HCT116 (cell line): ENCODE measurements around the gene APC2. TPM values are rescaled to one million over a fixed set of nuclear protein-coding genes. Genes with fewer than 3 reads are reported as not detected.

ENCODE experiments used
- ATAC-seq: fragments of 200-7000 bp; cut with Tn5 transposase; 2 replicates; pipeline ENCODE4 v1.9.1; 2020; ENCODE audit warnings: mild to moderate bottlenecking, moderate library complexity
- BruUV-seq: library from RNA; stranded (reverse); fragments of 400-500 nt; replicated peaks from 2 replicates; lab custom pipeline; 2021; lab: Mats Ljungman, UMichigan
- CTCF ChIA-PET: fragments of 300-600 bp; sonication (Branson Sonifier 250); formaldehyde crosslinking; loops from one replicate; lab custom pipeline; 2021; ENCODE audit warnings: antibody characterized with exemption; lab: Charles Lee
- POLR2A ChIA-PET: fragments of 300-600, 350-600 bp; sonication (Branson Sonifier 250); formaldehyde crosslinking; loops from one replicate; lab custom pipeline; 2021; ENCODE audit warnings: antibody characterized with exemption; lab: Charles Lee
- RAD21 ChIA-PET, 2 experiments: fragments of 300-600 bp; sonication (Branson Sonifier 250); formaldehyde crosslinking; loops; one replicate each; lab custom pipeline; 2023; ENCODE audit warnings: low total read pairs in 2 of 2; ENCODE audit not compliant: uncharacterized antibody in 2 of 2, unreplicated experiment in 2 of 2, low non-redundant PET in 1 of 2; lab: Charles Lee
- DNase-seq: peaks from one replicate; pipeline ENCODE4 v3.0.0-alpha.2; 2010; ENCODE audit warnings: low read depth, low spot score
- H2AFZ ChIP-seq: fragments of 200-600 bp; shearing (Covaris generic), sonication (generic); 2 replicates; pipeline ENCODE4 v1.6.1; 2017; ENCODE audit warnings: low read depth, mixed run types, mixed read lengths, antibody characterized with exemption, low read length; ENCODE audit not compliant: poor library complexity, severe bottlenecking
- H3K27ac ChIP-seq: 2 replicates; pipeline ENCODE4 v1.5.1; 2012; ENCODE audit warnings: low read depth, low read length
- H3K27me3 ChIP-seq: fragments of 200-600 bp; sonication (generic); 2 replicates; pipeline ENCODE4 v1.6.1; 2016; ENCODE audit warnings: mixed run types, low read length, mixed read lengths; ENCODE audit not compliant: insufficient read depth
- H3K36me3 ChIP-seq, 2 experiments: fragments of 200-500 bp in 1 of 2; fragments of 200-600 bp in 1 of 2; sonication (Bioruptor generic) in 1 of 2; sonication (generic) in 1 of 2; 2 replicates each; pipeline versions ENCODE4 v1.5.1 to v1.6.1; 2014 to 2016; ENCODE audit warnings: low read length in 2 of 2, inconsistent platforms in 1 of 2, mixed read lengths in 1 of 2, mixed run types in 1 of 2; ENCODE audit not compliant: insufficient read depth in 2 of 2, control insufficient read depth in 1 of 2
- H3K4me1 ChIP-seq, 2 experiments: fragments of 200-600 bp in 1 of 2; sonication (generic) in 1 of 2; 2 replicates each; pipeline versions ENCODE4 v1.5.1 to v1.6.1; 2012 to 2017; ENCODE audit warnings: low read length in 2 of 2, inconsistent platforms in 1 of 2, mild to moderate bottlenecking in 1 of 2, mixed read lengths in 1 of 2, mixed run types in 1 of 2, moderate library complexity in 1 of 2; ENCODE audit not compliant: insufficient read depth in 2 of 2, control insufficient read depth in 1 of 2
- H3K4me2 ChIP-seq: fragments of 200-600 bp; sonication (generic); 2 replicates; pipeline ENCODE4 v1.6.1; 2017; ENCODE audit warnings: mixed run types, low read length, mixed read lengths
- H3K4me3 ChIP-seq, 2 experiments: fragments of 200-600 bp in 1 of 2; sonication (generic) in 1 of 2; replicated peaks in 1 of 2; 2 replicates each; pipeline ENCODE4 v1.5.1; 2011 to 2016; ENCODE audit warnings: low read length in 2 of 2, control low read depth in 1 of 2, low read depth in 1 of 2, mild to moderate bottlenecking in 1 of 2, mixed read lengths in 1 of 2, mixed run types in 1 of 2
- H3K79me2 ChIP-seq: fragments of 200-600 bp; sonication (generic); 2 replicates; pipeline ENCODE4 v1.6.1; 2017; ENCODE audit warnings: mild to moderate bottlenecking, mixed run types, low read length, moderate library complexity, mixed read lengths; ENCODE audit not compliant: insufficient read depth
- H3K9ac ChIP-seq: fragments of 200-600 bp; sonication (generic); 2 replicates; pipeline ENCODE4 v1.6.1; 2016; ENCODE audit warnings: low read length, mixed read lengths
- H3K9me2 ChIP-seq: fragments of 200-600 bp; sonication (generic), shearing (Covaris generic); 2 replicates; pipeline ENCODE4 v1.6.1; 2017; ENCODE audit warnings: mixed run types, mild to moderate bottlenecking, moderate library complexity; ENCODE audit not compliant: insufficient read depth
- H3K9me3 ChIP-seq, 2 experiments: fragments of 200-500 bp in 1 of 2; fragments of 200-600 bp in 1 of 2; sonication (Bioruptor generic) in 1 of 2; sonication (generic) in 1 of 2; 2 replicates each; pipeline ENCODE4 v1.6.1; 2014 to 2017; ENCODE audit warnings: low read length in 2 of 2, mixed read lengths in 2 of 2, inconsistent platforms in 1 of 2, low read depth in 1 of 2, mild to moderate bottlenecking in 1 of 2, mixed run types in 1 of 2, moderate library complexity in 1 of 2; ENCODE audit not compliant: control insufficient read depth in 1 of 2, insufficient read depth in 1 of 2
- H4K20me1 ChIP-seq: fragments of 200-600 bp; sonication (generic), shearing (Covaris generic); 2 replicates; pipeline ENCODE4 v1.6.1; 2017; ENCODE audit warnings: mixed run types, mild to moderate bottlenecking, moderate library complexity; ENCODE audit not compliant: insufficient read depth
- CEBPB ChIP-seq: IDR thresholded peaks from 2 replicates; pipeline ENCODE4 v1.6.1; 2012; ENCODE audit warnings: low read depth
- CTCF ChIP-seq, 3 experiments: fragments of 200-600 bp in 1 of 3; sonication (generic) in 1 of 3; IDR thresholded peaks in 2 of 3; conservative IDR thresholded peaks in 1 of 3; 2 replicates each; pipeline ENCODE4 v1.5.1; 2012 to 2017; ENCODE audit warnings: low read depth in 2 of 3, low read length in 2 of 3, antibody characterized with exemption in 1 of 3, borderline replicate concordance in 1 of 3, control low read depth in 1 of 3, mild to moderate bottlenecking in 1 of 3, mixed read lengths in 1 of 3, mixed run types in 1 of 3, moderate library complexity in 1 of 3; ENCODE audit not compliant: insufficient read depth in 1 of 3
- JUND ChIP-seq: IDR thresholded peaks from 2 replicates; pipeline ENCODE4 v1.6.1; 2012
- POLR2A ChIP-seq: IDR thresholded peaks from 2 replicates; pipeline ENCODE4 v1.7.0; 2011; ENCODE audit warnings: borderline replicate concordance; ENCODE audit not compliant: insufficient read depth, insufficient read length; ENCODE audit errors: extremely low read depth
- POLR2AphosphoS5 ChIP-seq: IDR thresholded peaks from 2 replicates; pipeline ENCODE4 v1.6.1; 2011; ENCODE audit warnings: mild to moderate bottlenecking, low read depth, low read length, moderate library complexity
- RAD21 ChIP-seq: IDR thresholded peaks from 2 replicates; pipeline ENCODE4 v1.6.1; 2012; ENCODE audit warnings: low read depth, mild to moderate bottlenecking
- SRF ChIP-seq: IDR thresholded peaks from 2 replicates; pipeline ENCODE4 v1.6.1; 2012; ENCODE audit warnings: low read depth
- TCF7L2 ChIP-seq: IDR thresholded peaks from 2 replicates; pipeline ENCODE4 v1.7.0; 2011; ENCODE audit warnings: borderline replicate concordance, inconsistent platforms; ENCODE audit not compliant: insufficient read depth, insufficient read length; ENCODE audit errors: extremely low read depth
- ZBTB33 ChIP-seq: IDR thresholded peaks from 2 replicates; pipeline ENCODE4 v1.6.1; 2011; ENCODE audit warnings: mild to moderate bottlenecking, low read length, moderate library complexity; ENCODE audit not compliant: insufficient replicate concordance; ENCODE audit errors: extremely low read depth
- intact Hi-C: fragments of 100-400 bp; cut with micrococcal nuclease; formaldehyde crosslinking; loops from 2 replicates; pipeline ENCODE4 v1.10.0; 2022
- total RNA-seq: library from RNA; stranded (reverse); gene quantifications from one replicate; pipeline ENCODE4 v1.2.1, GENCODE V29; 2021; ENCODE audit not compliant: unreplicated experiment
- TF ChIP-seq, protein P1 (sequence below): IDR thresholded peaks from 2 replicates; pipeline ENCODE4 v1.6.1; 2012
- TF ChIP-seq, protein P2 (sequence below): IDR thresholded peaks from 2 replicates; pipeline ENCODE4 v1.6.1; 2012; ENCODE audit warnings: low read depth

APC2 gene
- total RNA-seq, 1 experiment from 2014 or later: 1.6 TPM

GRCh38 chr19:1514986-1515721, 65.2 kb downstream of the APC2 start:
- Histone ChIP-seq H3K9ac (no peak overlapping the region), H2AFZ (no peak overlapping the region), H3K27me3 (no peaks in the 10 kb centered on the region), H3K4me1 (peaks cover 16 to 39% of the 10 kb centered on the region in 2 experiments), H3K27ac (no peak overlapping the region), H3K79me2 (peaks cover 10% of the 10 kb centered on the region; the same call in 1 of the 2 replicates), H3K9me3 (no peaks in the 10 kb centered on the region), H3K36me3 (no peaks in the 10 kb centered on the region), H3K4me3 (no peak overlapping the region), H3K4me2 (no peak overlapping the region), H3K9me2 (no peaks in the 10 kb centered on the region), H4K20me1 (no peaks in the 10 kb centered on the region)
- intact Hi-C loops: no loop called here
- no TSS peak for BruUV-seq
- ChIA-PET CTCF (interaction anchor here (0.6 kb wide), 1 partner anchor 177 kb away, joined by 3 read pairs; no protein-coding TSS in a partner anchor), POLR2A (no interaction called here), RAD21 (no interaction called here)
- no peak for DNase-seq
- TF ChIP-seq ZBTB33 (no peak), JUND (no peak), CTCF (IDR thresholded peaks at IDR 0.05 in 2 of 3, conservative IDR thresholded peaks at IDR 0.05 in 1 of 3; ENCODE audit: borderline replicate concordance in 1 of 3, insufficient read depth in 1 of 3, low read depth in 2 of 3, low read length in 2 of 3) (no peak), RAD21 (no peak), SRF (no peak), POLR2AphosphoS5 (no peak), POLR2A (no peak), CEBPB (no peak), TCF7L2 (no peak)
- TF ChIP-seq, protein P1, sequence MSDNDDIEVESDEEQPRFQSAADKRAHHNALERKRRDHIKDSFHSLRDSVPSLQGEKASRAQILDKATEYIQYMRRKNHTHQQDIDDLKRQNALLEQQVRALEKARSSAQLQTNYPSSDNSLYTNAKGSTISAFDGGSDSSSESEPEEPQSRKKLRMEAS: no peak
- TF ChIP-seq, protein P2, sequence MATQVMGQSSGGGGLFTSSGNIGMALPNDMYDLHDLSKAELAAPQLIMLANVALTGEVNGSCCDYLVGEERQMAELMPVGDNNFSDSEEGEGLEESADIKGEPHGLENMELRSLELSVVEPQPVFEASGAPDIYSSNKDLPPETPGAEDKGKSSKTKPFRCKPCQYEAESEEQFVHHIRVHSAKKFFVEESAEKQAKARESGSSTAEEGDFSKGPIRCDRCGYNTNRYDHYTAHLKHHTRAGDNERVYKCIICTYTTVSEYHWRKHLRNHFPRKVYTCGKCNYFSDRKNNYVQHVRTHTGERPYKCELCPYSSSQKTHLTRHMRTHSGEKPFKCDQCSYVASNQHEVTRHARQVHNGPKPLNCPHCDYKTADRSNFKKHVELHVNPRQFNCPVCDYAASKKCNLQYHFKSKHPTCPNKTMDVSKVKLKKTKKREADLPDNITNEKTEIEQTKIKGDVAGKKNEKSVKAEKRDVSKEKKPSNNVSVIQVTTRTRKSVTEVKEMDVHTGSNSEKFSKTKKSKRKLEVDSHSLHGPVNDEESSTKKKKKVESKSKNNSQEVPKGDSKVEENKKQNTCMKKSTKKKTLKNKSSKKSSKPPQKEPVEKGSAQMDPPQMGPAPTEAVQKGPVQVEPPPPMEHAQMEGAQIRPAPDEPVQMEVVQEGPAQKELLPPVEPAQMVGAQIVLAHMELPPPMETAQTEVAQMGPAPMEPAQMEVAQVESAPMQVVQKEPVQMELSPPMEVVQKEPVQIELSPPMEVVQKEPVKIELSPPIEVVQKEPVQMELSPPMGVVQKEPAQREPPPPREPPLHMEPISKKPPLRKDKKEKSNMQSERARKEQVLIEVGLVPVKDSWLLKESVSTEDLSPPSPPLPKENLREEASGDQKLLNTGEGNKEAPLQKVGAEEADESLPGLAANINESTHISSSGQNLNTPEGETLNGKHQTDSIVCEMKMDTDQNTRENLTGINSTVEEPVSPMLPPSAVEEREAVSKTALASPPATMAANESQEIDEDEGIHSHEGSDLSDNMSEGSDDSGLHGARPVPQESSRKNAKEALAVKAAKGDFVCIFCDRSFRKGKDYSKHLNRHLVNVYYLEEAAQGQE: no peak
- no peak for ATAC-seq
